Memory B cell (primary cell): Measurements from ENCODE around the gene GFRA3.
A peak's percentile ranks its signal among the peaks of the same experiment; 100 is the strongest.

Experiments used
- ATAC-seq: fragments of 150-1000 bp; cut with Tn5 transposase; 2 replicates; pipeline ENCODE4 v1.10.0; 2021; ENCODE audit warnings: low read depth, mild to moderate bottlenecking, moderate library complexity
- DNase-seq, 2 donors: peaks; one replicate each; pipeline ENCODE4 v3.0.0; 2022; ENCODE audit warnings: low spot score in 2 of 2
- H3K27ac Mint-ChIP-seq: one replicate; pipeline ENCODE4 v1.8.0; 2022; ENCODE audit warnings: mild to moderate bottlenecking, moderate library complexity, mixed read lengths
- H3K27me3 Mint-ChIP-seq: one replicate; pipeline ENCODE4 v1.8.0; 2022; ENCODE audit warnings: mixed read lengths
- H3K36me3 Mint-ChIP-seq: one replicate; pipeline ENCODE4 v1.8.0; 2022; ENCODE audit warnings: mild to moderate bottlenecking, mixed read lengths
- H3K4me1 Mint-ChIP-seq: one replicate; pipeline ENCODE4 v1.8.0; 2022; ENCODE audit warnings: mixed read lengths
- H3K4me3 Mint-ChIP-seq: one replicate; pipeline ENCODE4 v1.8.0; 2022; ENCODE audit warnings: mild to moderate bottlenecking, moderate library complexity, mixed read lengths
- H3K9me3 Mint-ChIP-seq: one replicate; pipeline ENCODE4 v1.8.0; 2022; ENCODE audit warnings: mixed read lengths

Gene GFRA3

GRCh38 chr5:138238034-138238433, 36.4 kb downstream of the GFRA3 start:
- ATAC-seq (no peak), DNase-seq (no peak)
- Mint-ChIP-seq H3K27me3 (peaks cover 17% of the 10 kb centered on the region), H3K27ac (no peak overlapping the region), H3K4me1 (peaks cover 16% of the 10 kb centered on the region), H3K36me3 (no peaks in the 10 kb centered on the region), H3K4me3 (no peak overlapping the region), H3K9me3 (no peaks in the 10 kb centered on the region)

- Mint-ChIP-seq H3K4me1 (no peaks in the 10 kb centered on the region), H3K4me3 (no peak overlapping the region), H3K36me3 (no peaks in the 10 kb centered on the region), H3K27ac (no peak overlapping the region), H3K9me3 (no peaks in the 10 kb centered on the region), H3K27me3 (peaks cover 11% of the 10 kb centered on the region)
- DNase-seq (no peak), ATAC-seq (no peak)
Observed at GRCh38 chr5:138234651-138235050, 39.8 kb downstream of the GFRA3 start.

- no peak for ATAC-seq
- no peaks in the 10 kb centered on the region for H3K9me3 Mint-ChIP-seq
- H3K36me3 Mint-ChIP-seq: no peaks in the 10 kb centered on the region
- DNase-seq: no peak
- no peak overlapping the region for H3K4me3 Mint-ChIP-seq
- H3K27ac Mint-ChIP-seq: no peak overlapping the region
- H3K4me1 Mint-ChIP-seq: no peaks in the 10 kb centered on the region
- H3K27me3 Mint-ChIP-seq: peaks cover 9% of the 10 kb centered on the region
Observed at GRCh38 chr5:138233280-138233679, 41.1 kb downstream of the GFRA3 start.

- Mint-ChIP-seq H3K9me3 (peaks cover under 1% of the 10 kb centered on the region), H3K27ac (no peak overlapping the region), H3K36me3 (peaks cover 1% of the 10 kb centered on the region), H3K4me1 (no peaks in the 10 kb centered on the region), H3K27me3 (peaks cover 10% of the 10 kb centered on the region), H3K4me3 (no peak overlapping the region)
- no peak for DNase-seq
- no peak for ATAC-seq
Observed at GRCh38 chr5:138230981-138231589, 43.3 kb downstream of the GFRA3 start.

- H3K4me3 Mint-ChIP-seq: no peak overlapping the region
- peaks cover 3% of the 10 kb centered on the region for H3K9me3 Mint-ChIP-seq
- ATAC-seq (no peak), DNase-seq (no peak)
- peaks cover 12% of the 10 kb centered on the region for H3K27me3 Mint-ChIP-seq
- H3K36me3 Mint-ChIP-seq: peaks cover 3% of the 10 kb centered on the region
- H3K4me1 Mint-ChIP-seq: no peaks in the 10 kb centered on the region
- H3K27ac Mint-ChIP-seq: no peak overlapping the region
Observed at GRCh38 chr5:138230261-138230660, 44.2 kb downstream of the GFRA3 start.

- peaks cover 3% of the 10 kb centered on the region for H3K36me3 Mint-ChIP-seq
- DNase-seq: no peak
- H3K9me3 Mint-ChIP-seq: peaks cover 3% of the 10 kb centered on the region
- no peaks in the 10 kb centered on the region for H3K4me1 Mint-ChIP-seq
- H3K4me3 Mint-ChIP-seq: no peak overlapping the region
- H3K27me3 Mint-ChIP-seq: peaks cover 9% of the 10 kb centered on the region
- ATAC-seq: no peak
- no peak overlapping the region for H3K27ac Mint-ChIP-seq
Observed at GRCh38 chr5:138229387-138229786, 45.0 kb downstream of the GFRA3 start.

- Mint-ChIP-seq H3K4me1 (no peaks in the 10 kb centered on the region), H3K4me3 (no peak overlapping the region), H3K9me3 (peaks cover 3% of the 10 kb centered on the region), H3K27ac (no peak overlapping the region), H3K27me3 (peaks cover 14% of the 10 kb centered on the region), H3K36me3 (peaks cover 3% of the 10 kb centered on the region)
- peak; percentile 68 for ATAC-seq
- no peak for DNase-seq
Observed at GRCh38 chr5:138226910-138227309, 47.5 kb downstream of the GFRA3 start.

- Mint-ChIP-seq H3K4me3 (no peak overlapping the region), H3K4me1 (no peaks in the 10 kb centered on the region), H3K36me3 (peaks cover 3% of the 10 kb centered on the region), H3K27ac (no peak overlapping the region), H3K27me3 (peaks cover 13% of the 10 kb centered on the region), H3K9me3 (peaks cover 3% of the 10 kb centered on the region)
- DNase-seq (no peak), ATAC-seq (no peak)
Observed at GRCh38 chr5:138224712-138225111, 49.7 kb downstream of the GFRA3 start.

- Mint-ChIP-seq H3K27ac (no peak overlapping the region), H3K9me3 (peaks cover 3% of the 10 kb centered on the region), H3K27me3 (peaks cover 13% of the 10 kb centered on the region), H3K4me3 (no peak overlapping the region), H3K4me1 (no peaks in the 10 kb centered on the region), H3K36me3 (peaks cover 3% of the 10 kb centered on the region)
- ATAC-seq: no peak
- no peak for DNase-seq
Observed at GRCh38 chr5:138223532-138223931, 50.9 kb downstream of the GFRA3 start.

- DNase-seq (no peak), ATAC-seq (no peak)
- no peak overlapping the region for H3K4me3 Mint-ChIP-seq
- H3K27ac Mint-ChIP-seq: no peak overlapping the region
- peaks cover 4% of the 10 kb centered on the region for H3K27me3 Mint-ChIP-seq
- H3K36me3 Mint-ChIP-seq: no peaks in the 10 kb centered on the region
- H3K4me1 Mint-ChIP-seq: peaks cover 7% of the 10 kb centered on the region
- H3K9me3 Mint-ChIP-seq: no peaks in the 10 kb centered on the region
Observed at GRCh38 chr5:138216799-138217198, 57.6 kb downstream of the GFRA3 start.

- peak within 1 kb of the TSS; percentile 99 for H3K27ac Mint-ChIP-seq
- H3K27me3 Mint-ChIP-seq: no peaks in the 10 kb centered on the region
- H3K4me1 Mint-ChIP-seq: peaks cover 13% of the 10 kb centered on the region
- DNase-seq: peak; percentile 79 to 87
- H3K9me3 Mint-ChIP-seq: peaks cover 1% of the 10 kb centered on the region
- H3K36me3 Mint-ChIP-seq: peaks cover 4% of the 10 kb centered on the region
- peak within 1 kb of the TSS; percentile 98 for H3K4me3 Mint-ChIP-seq
- peak; percentile 97 for ATAC-seq
Observed at GRCh38 chr5:138213161-138214029, 61.0 kb downstream of the GFRA3 start, which contains the start of gene CDC23. Gene CDC23 (minus strand): TSS chr5:138213323. CDS start chr5:138213312, 11 bp downstream.

- ATAC-seq (peak; percentile 12), DNase-seq (no peak)
- H3K36me3 Mint-ChIP-seq: peaks cover 7% of the 10 kb centered on the region
Observed at GRCh38 chr5:138212828-138213160, 61.6 kb downstream of the GFRA3 start.

GRCh38 chr5:138210985-138211384, 63.4 kb downstream of the GFRA3 start:
- H3K9me3 Mint-ChIP-seq: peaks cover 1% of the 10 kb centered on the region
- ATAC-seq (no peak), DNase-seq (no peak)
- peaks cover 7% of the 10 kb centered on the region for H3K36me3 Mint-ChIP-seq
- H3K4me3 Mint-ChIP-seq: peak overlapping the region; percentile 18
- H3K4me1 Mint-ChIP-seq: peaks cover 16% of the 10 kb centered on the region
- no peak overlapping the region for H3K27ac Mint-ChIP-seq
- no peaks in the 10 kb centered on the region for H3K27me3 Mint-ChIP-seq

More at GRCh38 chr5:138212828-138213160, 61.6 kb downstream of the GFRA3 start:
- Mint-ChIP-seq H3K4me3 (peak overlapping the region; percentile 98), H3K4me1 (peaks cover 16% of the 10 kb centered on the region), H3K9me3 (peaks cover 1% of the 10 kb centered on the region), H3K27ac (peak overlapping the region; percentile 99), H3K27me3 (no peaks in the 10 kb centered on the region)
